NT2/D1 (cell line): Measurements from ENCODE around the gene IFRD2.

Source experiments
- SUZ12 ChIP-seq: IDR thresholded peaks from 2 replicates; pipeline ENCODE4 v1.6.1; 2011; ENCODE audit not compliant: insufficient read length, insufficient read depth; ENCODE audit errors: extremely low read depth
- YY1 ChIP-seq: IDR thresholded peaks from 2 replicates; pipeline ENCODE4 v1.6.1; 2011; ENCODE audit not compliant: insufficient read length, insufficient read depth
- ZNF274 ChIP-seq: IDR thresholded peaks from 2 replicates; pipeline ENCODE4 v1.6.1; 2011; ENCODE audit warnings: mild to moderate bottlenecking, low read depth, low read length

GRCh38 chr3:50269977-50270413 lies 22.2 kb downstream of the IFRD2 start:
- no peak for TF ChIP-seq SUZ12
- TF ChIP-seq YY1 = no peak
- no peak for TF ChIP-seq ZNF274
